Osteoblast (primary cell): ENCODE data around the gene VEGFA. TPM values are rescaled to one million over a fixed set of nuclear protein-coding genes. Genes with fewer than 3 reads are reported as not detected.

ENCODE experiments used
- DNase-seq: peaks from one replicate; pipeline ENCODE4 v3.0.0; 2011; ENCODE audit warnings: low spot score, mixed read lengths; ENCODE audit not compliant: insufficient read length; ENCODE audit errors: missing footprints
- H2AFZ ChIP-seq: 2 replicates; pipeline ENCODE4 v1.6.0; 2011; ENCODE audit warnings: mild to moderate bottlenecking, low read length
- H3K27ac ChIP-seq: 2 replicates; pipeline ENCODE4 v1.5.1; 2011; ENCODE audit warnings: mild to moderate bottlenecking, low read depth, low read length, moderate library complexity
- H3K27me3 ChIP-seq: 2 replicates; pipeline ENCODE4 v1.6.0; 2012; ENCODE audit warnings: mild to moderate bottlenecking, control low read depth, inconsistent platforms, low read length, moderate library complexity; ENCODE audit not compliant: insufficient read depth
- H3K36me3 ChIP-seq: 2 replicates; pipeline ENCODE4 v1.5.1; 2011; ENCODE audit warnings: mild to moderate bottlenecking, low read length, control low read depth, moderate library complexity; ENCODE audit not compliant: insufficient read depth
- H3K4me1 ChIP-seq: 2 replicates; pipeline ENCODE4 v1.5.1; 2011; ENCODE audit warnings: mild to moderate bottlenecking, low read length, control low read depth, moderate library complexity; ENCODE audit not compliant: insufficient read depth
- H3K4me2 ChIP-seq: 2 replicates; pipeline ENCODE4 v1.6.0; 2011; ENCODE audit warnings: mild to moderate bottlenecking, low read length; ENCODE audit not compliant: insufficient read depth
- H3K4me3 ChIP-seq: fragments of 200-600 bp; sonication (generic); 3 replicates; pipeline ENCODE4 v1.5.1; 2012; ENCODE audit warnings: mild to moderate bottlenecking, low read length, inconsistent platforms; ENCODE audit not compliant: insufficient read depth
- H3K79me2 ChIP-seq: 2 replicates; pipeline ENCODE4 v1.6.0; 2012; ENCODE audit warnings: mild to moderate bottlenecking, low read length, control low read depth, inconsistent platforms; ENCODE audit not compliant: insufficient read depth
- H3K9me3 ChIP-seq: 2 replicates; pipeline ENCODE4 v1.5.1; 2011; ENCODE audit warnings: low read depth, low read length, control low read depth
- H4K20me1 ChIP-seq: 2 replicates; pipeline ENCODE4 v1.6.0; 2012; ENCODE audit warnings: mild to moderate bottlenecking, low read length, control low read depth; ENCODE audit not compliant: insufficient read depth
- CTCF ChIP-seq: IDR thresholded peaks from 2 replicates; pipeline ENCODE4 v1.5.1; 2011; ENCODE audit warnings: mild to moderate bottlenecking, low read depth, low read length, moderate library complexity; ENCODE audit errors: extremely low read depth
- total RNA-seq: library from RNA; depleted of rRNA; stranded (reverse); fragments of >200 nt; gene quantifications from 2 replicates; pipeline ENCODE4 v1.2.3, GENCODE V29; 2012

VEGFA gene
- total RNA-seq, 1 donor: 193 TPM

GRCh38 chr6:43806758-43807227 is 36.8 kb downstream of the VEGFA start:
- Histone ChIP-seq H3K4me3 (no peak overlapping the region), H3K27ac (no peak overlapping the region), H3K4me1 (no peaks in the 10 kb centered on the region), H3K79me2 (no peaks in the 10 kb centered on the region), H3K36me3 (no peaks in the 10 kb centered on the region), H3K9me3 (no peaks in the 10 kb centered on the region), H4K20me1 (no peaks in the 10 kb centered on the region), H3K27me3 (no peaks in the 10 kb centered on the region), H3K4me2 (no peak overlapping the region), H2AFZ (no peak overlapping the region)
- DNase-seq: no peak
- no peak for TF ChIP-seq CTCF

GRCh38 chr6:43807228-43808061 is 37.4 kb downstream of the VEGFA start:
- Histone ChIP-seq H3K36me3 (no peaks in the 10 kb centered on the region), H4K20me1 (no peaks in the 10 kb centered on the region), H3K27me3 (no peaks in the 10 kb centered on the region), H3K9me3 (no peaks in the 10 kb centered on the region), H3K4me2 (no peak overlapping the region), H3K79me2 (no peaks in the 10 kb centered on the region), H3K4me3 (no peak overlapping the region), H2AFZ (no peak overlapping the region), H3K27ac (no peak overlapping the region), H3K4me1 (no peaks in the 10 kb centered on the region)
- no peak for DNase-seq
- TF ChIP-seq CTCF: no peak

GRCh38 chr6:43808412-43808811 is 38.4 kb downstream of the VEGFA start:
- Histone ChIP-seq H3K79me2 (no peaks in the 10 kb centered on the region), H4K20me1 (no peaks in the 10 kb centered on the region), H3K4me3 (no peak overlapping the region), H3K27ac (no peak overlapping the region), H3K9me3 (no peaks in the 10 kb centered on the region), H3K27me3 (no peaks in the 10 kb centered on the region), H2AFZ (no peak overlapping the region), H3K4me1 (peaks cover 4% of the 10 kb centered on the region), H3K4me2 (no peak overlapping the region), H3K36me3 (no peaks in the 10 kb centered on the region)
- no peak for DNase-seq
- TF ChIP-seq CTCF: no peak

- no peaks in the 10 kb centered on the region for H3K27me3 ChIP-seq
- H3K4me3 ChIP-seq: no peak overlapping the region
- no peaks in the 10 kb centered on the region for H3K9me3 ChIP-seq
- no peaks in the 10 kb centered on the region for H3K36me3 ChIP-seq
- H4K20me1 ChIP-seq: no peaks in the 10 kb centered on the region
- H3K79me2 ChIP-seq: no peaks in the 10 kb centered on the region
- H3K4me1 ChIP-seq: peaks cover 4% of the 10 kb centered on the region
- no peak overlapping the region for H3K4me2 ChIP-seq
- no peak overlapping the region for H3K27ac ChIP-seq
- no peak overlapping the region for H2AFZ ChIP-seq
- no peak for TF ChIP-seq CTCF
- DNase-seq: peak; percentile 80
These were observed 39.6 kb downstream of the VEGFA start for GRCh38 chr6:43809417-43810305.
